Measurements from ENCODE around the gene TBXAS1. TPM values are rescaled to one million over a fixed set of nuclear protein-coding genes. Genes with fewer than 3 reads are reported as not detected.

TBXAS1 gene
- polyA plus RNA-seq, 1 donor from 2014 or later, result 0.93 TPM

- no peak overlapping the region for H2AFZ ChIP-seq (ENCODE audit: low read depth, low read length)
- H3K79me2 ChIP-seq (replicated peaks; ENCODE audit: insufficient read depth, low read length), result no peaks in the 10 kb centered on the region
- no peaks in the 10 kb centered on the region for H3F3A ChIP-seq (ENCODE audit: insufficient read depth, low read length, poor library complexity, severe bottlenecking)
- TF ChIP-seq MXI1 (conservative IDR thresholded peaks at IDR 0.05; ENCODE audit: poor library complexity, severe bottlenecking), result no peak
- no peak for TF ChIP-seq SMC3 (conservative IDR thresholded peaks at IDR 0.05; ENCODE audit: poor library complexity)
- TF ChIP-seq REST (IDR thresholded peaks at IDR 0.05; ENCODE audit: borderline replicate concordance), result no peak
- no peaks in the 10 kb centered on the region for H3K36me3 ChIP-seq (ENCODE audit: insufficient read depth, low read length)
- no peaks in the 10 kb centered on the region for H4K20me1 ChIP-seq (ENCODE audit: insufficient read depth)
- no peak overlapping the region for H3K27ac ChIP-seq (ENCODE audit: low read length)
- H3K9me2 ChIP-seq (ENCODE audit: insufficient read depth, low read length), result no peaks in the 10 kb centered on the region
- H3K4me2 ChIP-seq (ENCODE audit: low read length), result peak overlapping the region; percentile 17
- H3K9me3 ChIP-seq (ENCODE audit: low read length), result no peaks in the 10 kb centered on the region
- H3K4me3 ChIP-seq (ENCODE audit: low read length), result peak overlapping the region; percentile 53
- no peaks in the 10 kb centered on the region for H3K27me3 ChIP-seq (ENCODE audit: insufficient read depth, low read depth, low read length)
- H3K9ac ChIP-seq (ENCODE audit: low read length), result no peak overlapping the region
These were observed 114.3 kb downstream of the TBXAS1 start for GRCh38 chr7:139943401-139943800.

- Histone ChIP-seq H3F3A (ENCODE audit: insufficient read depth, low read length, poor library complexity, severe bottlenecking) (no peaks in the 10 kb centered on the region), H3K9ac (ENCODE audit: low read length) (no peak overlapping the region), H2AFZ (ENCODE audit: low read depth, low read length) (no peak overlapping the region), H3K4me3 (ENCODE audit: low read length) (no peak overlapping the region), H3K9me3 (ENCODE audit: low read length) (no peaks in the 10 kb centered on the region), H3K27me3 (ENCODE audit: insufficient read depth, low read depth, low read length) (no peaks in the 10 kb centered on the region), H4K20me1 (ENCODE audit: insufficient read depth) (no peaks in the 10 kb centered on the region), H3K36me3 (ENCODE audit: insufficient read depth, low read length) (no peaks in the 10 kb centered on the region), H3K9me2 (ENCODE audit: insufficient read depth, low read length) (no peaks in the 10 kb centered on the region), H3K79me2 (replicated peaks; ENCODE audit: insufficient read depth, low read length) (no peaks in the 10 kb centered on the region), H3K27ac (ENCODE audit: low read length) (no peak overlapping the region), H3K4me2 (ENCODE audit: low read length) (no peak overlapping the region)
- TF ChIP-seq RAD21 (conservative IDR thresholded peaks at IDR 0.05) (no peak), EP300 (conservative IDR thresholded peaks at IDR 0.05; ENCODE audit: poor library complexity, severe bottlenecking) (no peak)
These were observed 115.2 kb downstream of the TBXAS1 start for GRCh38 chr7:139944248-139944647.

- Histone ChIP-seq H3K27ac (ENCODE audit: low read length) (no peak overlapping the region), H2AFZ (ENCODE audit: low read depth, low read length) (no peak overlapping the region), H3K27me3 (ENCODE audit: insufficient read depth, low read depth, low read length) (no peaks in the 10 kb centered on the region), H3K4me3 (ENCODE audit: low read length) (no peak overlapping the region), H3F3A (ENCODE audit: insufficient read depth, low read length, poor library complexity, severe bottlenecking) (no peaks in the 10 kb centered on the region), H3K4me2 (ENCODE audit: low read length) (no peak overlapping the region), H3K9me3 (ENCODE audit: low read length) (no peaks in the 10 kb centered on the region), H3K9ac (ENCODE audit: low read length) (no peak overlapping the region), H3K79me2 (replicated peaks; ENCODE audit: insufficient read depth, low read length) (no peaks in the 10 kb centered on the region), H3K36me3 (ENCODE audit: insufficient read depth, low read length) (no peaks in the 10 kb centered on the region), H4K20me1 (ENCODE audit: insufficient read depth) (no peaks in the 10 kb centered on the region), H3K9me2 (ENCODE audit: insufficient read depth, low read length) (no peaks in the 10 kb centered on the region)
- TF ChIP-seq CTCF (IDR thresholded peaks at IDR 0.05; ENCODE audit: poor library complexity, severe bottlenecking) (no peak), TAF1 (IDR thresholded peaks at IDR 0.05; ENCODE audit: low read depth) (no peak), EP300 (conservative IDR thresholded peaks at IDR 0.05; ENCODE audit: poor library complexity, severe bottlenecking) (no peak), RAD21 (conservative IDR thresholded peaks at IDR 0.05) (no peak), POLR2AphosphoS5 (IDR thresholded peaks at IDR 0.05) (no peak), MXI1 (conservative IDR thresholded peaks at IDR 0.05; ENCODE audit: poor library complexity, severe bottlenecking) (no peak), EZH2 (IDR thresholded peaks at IDR 0.05; ENCODE audit: borderline replicate concordance, insufficient read depth, low read length, poor library complexity, severe bottlenecking) (no peak), SMC3 (conservative IDR thresholded peaks at IDR 0.05; ENCODE audit: poor library complexity) (no peak), REST (IDR thresholded peaks at IDR 0.05; ENCODE audit: borderline replicate concordance) (no peak)
These were observed 117.5 kb downstream of the TBXAS1 start for GRCh38 chr7:139946533-139946932.

Data from neural cell (in vitro differentiated cells).